SW480 (cell line): Measurements from ENCODE around the gene FOCAD.

Experiments used
- DNase-seq: peaks from one replicate; pipeline ENCODE4 v3.0.0-alpha.2; 2016; ENCODE audit warnings: low spot score

FOCAD gene

DNA sequence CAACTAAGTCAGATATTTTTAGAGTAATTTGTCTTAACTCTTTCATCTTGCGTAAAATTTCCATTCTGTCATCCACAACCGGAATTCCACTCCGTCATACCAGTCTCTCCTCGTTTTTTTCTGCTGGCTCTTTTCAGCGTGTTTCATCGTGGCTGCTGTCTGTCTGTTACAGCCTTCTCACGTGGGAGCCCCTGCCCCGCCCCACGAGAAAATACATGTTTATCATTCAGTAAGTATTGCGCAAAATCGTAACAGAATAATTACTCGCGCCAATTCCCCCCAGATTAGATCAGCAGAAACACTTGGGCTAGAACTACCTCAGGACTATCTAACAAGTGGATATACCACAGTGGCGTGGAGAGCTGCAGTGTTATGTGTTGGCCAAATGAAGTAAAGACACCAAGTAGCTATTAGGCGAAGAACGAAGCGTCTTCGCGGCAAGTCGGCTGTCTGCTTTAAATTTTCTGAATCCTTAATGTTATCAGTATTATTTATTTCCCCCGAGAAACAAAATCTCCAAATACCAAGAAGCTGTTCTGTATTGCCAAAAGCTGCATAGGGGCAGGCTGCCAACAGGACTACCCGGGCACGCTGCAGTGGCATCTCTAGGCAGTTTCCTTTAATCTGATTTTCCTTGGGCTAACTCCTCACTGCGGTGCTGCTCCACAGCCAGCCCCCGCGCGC lies 566 bp upstream of the FOCAD start:
- DNase-seq, result peak; percentile 36

DNA sequence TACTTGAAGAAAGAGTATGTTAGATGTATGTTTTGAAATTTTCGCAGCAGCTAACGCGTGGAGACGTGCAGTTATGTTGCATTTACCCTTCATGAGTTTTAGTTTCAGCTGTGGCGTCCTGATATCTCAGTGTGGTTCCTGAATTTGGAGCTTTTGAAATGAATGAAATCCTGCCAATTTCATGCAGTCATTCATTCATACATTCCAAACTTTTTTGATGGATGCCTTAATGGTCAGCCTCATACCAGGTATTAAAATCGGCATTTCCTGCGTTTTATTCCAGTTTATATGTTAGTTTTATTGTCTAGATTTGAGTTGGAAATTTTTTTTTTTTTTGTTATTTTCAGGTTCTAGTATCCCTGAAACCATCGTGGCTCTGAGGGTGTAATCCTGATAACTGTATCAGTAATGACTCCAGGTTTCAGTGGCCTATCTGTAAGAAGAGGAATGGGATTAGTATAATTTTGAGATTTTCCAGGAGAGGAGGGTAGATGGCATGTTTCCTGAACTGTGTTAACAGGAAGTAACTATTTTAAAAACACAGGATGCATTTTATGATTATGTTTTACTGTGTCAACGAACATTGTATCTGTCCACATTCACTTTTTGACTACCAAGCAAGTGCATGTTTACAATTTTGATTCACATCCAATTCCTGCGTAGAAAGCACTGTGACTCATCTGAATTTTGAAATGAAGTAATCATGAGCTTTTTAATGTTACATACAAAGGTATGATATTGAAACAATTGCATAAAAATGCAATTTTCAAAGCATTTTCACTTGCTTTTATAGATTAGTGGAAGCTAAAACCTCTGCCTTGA lies 1.0 kb downstream of the FOCAD start:
- no peak for DNase-seq

DNA sequence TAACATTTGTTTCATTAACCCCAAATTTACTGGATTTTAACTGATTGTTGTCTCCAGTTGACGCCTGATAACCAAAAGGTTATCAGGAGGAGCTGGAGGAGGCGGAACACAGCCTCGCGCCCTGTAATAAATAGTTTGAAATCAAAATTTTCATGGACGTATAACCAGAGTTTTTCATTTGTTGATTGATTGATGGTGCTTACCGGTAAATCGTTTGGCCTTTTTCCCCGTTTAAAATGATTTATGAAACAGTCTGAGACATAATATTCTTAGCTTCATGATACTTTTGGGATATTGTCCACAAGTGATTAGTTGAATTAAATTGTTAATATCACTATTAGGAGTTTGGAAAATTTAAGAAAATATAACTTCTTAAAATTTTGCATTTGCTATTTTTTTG lies 1.7 kb downstream of the FOCAD start:
- no peak for DNase-seq

DNA sequence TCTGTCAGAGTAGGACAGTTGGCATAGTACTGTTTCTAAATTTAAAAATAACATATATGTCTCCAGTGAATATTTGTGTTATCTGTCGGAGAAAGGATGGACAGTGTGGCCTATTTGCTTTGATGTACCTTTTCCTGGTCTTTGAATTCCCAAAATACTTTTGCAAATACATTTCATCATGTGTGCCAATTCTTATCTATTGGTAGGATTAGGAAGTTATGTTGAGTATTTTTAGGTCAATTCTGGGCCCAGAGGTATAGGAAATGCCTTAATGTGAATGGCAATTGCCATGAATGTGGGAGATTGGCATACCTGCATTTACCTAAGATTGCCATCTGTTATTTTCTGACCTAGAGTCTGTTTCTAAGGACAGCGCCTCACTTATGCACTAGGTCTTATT lies 5.8 kb downstream of the FOCAD start:
- DNase-seq, result no peak

DNA sequence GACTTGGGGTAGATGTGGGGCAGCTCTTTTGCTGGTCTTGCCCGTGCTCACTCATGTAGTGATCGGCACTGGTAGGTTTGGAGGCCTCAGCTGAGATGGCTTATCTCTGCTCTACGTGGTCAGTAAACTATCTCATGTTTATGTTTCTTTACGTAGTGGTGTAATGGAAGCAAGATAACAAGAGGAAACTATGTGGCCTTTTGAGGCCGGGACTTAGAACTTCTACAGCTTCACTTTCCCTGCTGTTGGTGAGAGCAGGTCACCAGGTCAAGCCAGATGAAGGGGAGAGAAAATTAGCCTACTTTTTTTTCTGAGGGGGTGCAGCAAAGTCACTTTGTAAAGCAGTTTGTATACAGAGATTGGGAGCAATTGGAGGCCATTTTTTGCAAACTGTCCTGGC lies 8.5 kb downstream of the FOCAD start:
- no peak for DNase-seq

DNA sequence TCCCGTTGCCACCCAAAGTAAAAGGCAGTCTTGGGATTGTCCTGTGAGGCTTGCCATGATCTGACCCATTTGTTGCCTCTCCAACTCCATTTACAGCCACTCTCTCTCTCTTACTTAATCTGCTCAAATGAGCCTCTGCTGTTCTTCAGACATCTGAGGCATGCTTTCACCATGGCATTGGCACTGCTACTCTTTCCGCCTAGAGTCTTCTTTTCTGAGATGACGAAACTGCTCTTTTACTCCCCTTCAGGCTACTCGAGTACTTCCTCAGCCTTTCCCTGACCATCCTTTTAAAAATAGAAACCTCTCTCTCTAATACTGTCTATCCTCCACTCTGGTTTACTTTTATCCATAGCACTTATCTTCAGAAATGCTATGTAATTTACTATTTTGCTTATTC lies 9.0 kb downstream of the FOCAD start:
- DNase-seq, result no peak

DNA sequence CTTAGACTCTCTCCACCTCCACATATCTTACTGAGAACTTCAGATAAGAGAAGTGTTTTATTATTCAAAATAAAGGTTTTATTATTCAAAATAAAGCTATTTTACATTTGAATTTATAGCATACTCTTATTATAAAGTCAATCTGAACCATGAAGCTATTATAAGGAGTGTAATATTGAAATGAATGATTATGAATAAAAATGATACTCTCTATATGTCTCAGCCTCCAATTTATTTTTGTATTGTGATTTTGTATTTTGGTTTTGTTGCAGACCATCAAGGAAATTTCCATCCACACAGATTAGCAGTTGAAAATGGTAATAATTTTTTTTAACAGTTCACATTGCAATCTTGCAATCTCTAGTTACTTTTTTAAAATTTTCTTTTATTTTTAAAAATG lies 10.2 kb downstream of the FOCAD start:
- DNase-seq, result no peak

GRCh38 chr9:20697021-20697719 lies 13.1 kb downstream of the FOCAD start:
- no peak for DNase-seq

- no peak for DNase-seq
Observed at GRCh38 chr9:20698782-20699181, 14.7 kb downstream of the FOCAD start.

GRCh38 chr9:20701060-20701459 lies 17.0 kb downstream of the FOCAD start:
- no peak for DNase-seq

- no peak for DNase-seq
Observed at GRCh38 chr9:20702570-20702969, 18.5 kb downstream of the FOCAD start.

DNA sequence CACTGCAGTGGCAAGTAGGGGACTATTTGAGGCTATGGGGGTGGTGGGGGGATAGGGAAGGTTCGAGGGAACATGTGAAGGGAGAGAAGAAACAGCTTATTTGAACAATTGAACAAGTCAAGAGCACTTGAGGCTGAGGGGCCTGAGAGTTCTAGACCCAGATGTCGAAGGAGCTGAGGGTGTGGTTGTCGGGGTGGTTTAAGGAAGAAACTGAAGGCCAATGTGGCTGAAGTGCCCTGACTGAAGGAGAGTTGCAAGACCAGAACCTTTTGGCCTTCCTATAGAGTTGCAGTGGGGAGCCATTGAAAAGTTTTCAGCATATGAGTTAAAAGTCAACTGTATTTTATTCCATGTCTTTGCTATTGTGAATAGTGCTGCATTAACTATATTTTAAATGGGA lies 19.1 kb downstream of the FOCAD start:
- no peak for DNase-seq

GRCh38 chr9:20707708-20708107 lies 23.6 kb downstream of the FOCAD start:
- no peak for DNase-seq

GRCh38 chr9:20713172-20713571 lies 29.1 kb downstream of the FOCAD start:
- DNase-seq, result no peak

- DNase-seq, result no peak
Observed at GRCh38 chr9:20714442-20715415, 30.7 kb downstream of the FOCAD start.

GRCh38 chr9:20722221-20722620 lies 38.2 kb downstream of the FOCAD start:
- no peak for DNase-seq

DNA sequence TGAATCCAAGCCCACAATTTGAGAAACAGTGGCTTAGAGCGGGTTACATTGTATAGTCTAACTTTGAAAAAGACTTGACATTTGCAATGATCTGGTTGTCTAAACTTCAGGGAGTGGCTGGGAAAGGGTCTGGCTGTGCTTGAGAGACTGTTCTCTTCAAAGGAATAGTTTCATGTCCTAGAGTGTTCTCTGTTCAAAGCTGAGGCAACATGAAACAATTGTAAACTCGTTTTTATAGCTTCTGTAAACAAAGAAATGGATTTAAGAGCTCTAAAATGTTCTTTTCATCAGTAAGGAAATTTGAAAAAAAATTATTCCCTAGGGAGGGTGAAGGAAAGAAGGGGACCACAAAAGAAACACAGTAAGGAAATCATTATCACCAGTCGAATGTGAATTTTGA lies 41.6 kb downstream of the FOCAD start:
- DNase-seq, result no peak

DNA sequence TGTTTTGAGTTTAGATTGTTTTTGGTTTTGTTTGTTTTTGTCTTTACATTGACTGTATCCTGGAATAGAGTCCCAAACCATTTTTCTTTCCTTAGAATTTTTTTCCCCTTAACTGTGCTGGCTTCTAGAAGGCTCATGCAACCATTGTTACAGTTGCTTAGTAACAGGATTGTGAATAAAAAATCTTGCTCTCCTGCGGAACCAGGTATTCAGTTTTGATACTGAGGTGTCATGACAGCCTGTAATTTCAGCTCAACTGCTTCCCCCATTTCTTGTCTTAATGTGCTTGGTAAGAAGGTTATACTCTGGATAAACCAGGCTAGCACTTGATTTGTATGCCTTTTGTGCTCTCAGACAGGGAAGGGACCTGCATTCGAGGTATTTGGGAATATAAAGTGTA lies 42.1 kb downstream of the FOCAD start:
- DNase-seq, result no peak

DNA sequence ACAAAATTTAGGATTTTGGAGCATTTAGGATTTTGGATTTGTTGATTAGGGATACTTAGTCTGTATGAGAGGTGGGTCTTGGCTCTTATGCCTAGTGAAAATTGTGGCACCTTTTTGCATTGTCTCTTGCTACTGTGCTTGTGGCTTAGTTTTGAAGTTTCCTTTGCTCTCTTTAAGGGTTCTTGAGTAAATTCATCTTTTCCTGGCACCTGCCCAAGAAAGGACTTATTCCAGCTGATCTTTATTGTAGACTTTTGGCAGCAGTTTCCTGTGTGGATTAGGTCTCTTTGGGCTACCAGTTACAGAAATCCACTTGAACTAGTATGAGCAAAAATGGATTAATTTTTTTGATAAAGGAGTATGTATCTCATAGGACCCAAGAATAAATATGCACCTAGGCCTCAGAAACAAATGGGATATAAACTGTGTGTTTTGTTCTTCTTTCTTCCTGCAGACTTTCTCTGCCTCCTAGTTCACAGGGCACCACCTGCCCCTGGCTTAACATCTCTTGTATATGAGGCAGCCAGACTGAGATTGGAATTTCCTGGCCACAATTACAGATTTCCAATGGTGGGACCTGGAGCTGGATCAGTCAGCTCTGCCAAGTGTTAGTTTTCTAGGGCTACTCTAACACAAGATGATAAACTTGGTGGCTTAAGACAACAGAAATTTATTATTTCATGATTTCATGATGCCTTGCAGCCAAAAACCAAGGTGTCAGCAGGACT lies 44.6 kb downstream of the FOCAD start:
- DNase-seq, result no peak

DNA sequence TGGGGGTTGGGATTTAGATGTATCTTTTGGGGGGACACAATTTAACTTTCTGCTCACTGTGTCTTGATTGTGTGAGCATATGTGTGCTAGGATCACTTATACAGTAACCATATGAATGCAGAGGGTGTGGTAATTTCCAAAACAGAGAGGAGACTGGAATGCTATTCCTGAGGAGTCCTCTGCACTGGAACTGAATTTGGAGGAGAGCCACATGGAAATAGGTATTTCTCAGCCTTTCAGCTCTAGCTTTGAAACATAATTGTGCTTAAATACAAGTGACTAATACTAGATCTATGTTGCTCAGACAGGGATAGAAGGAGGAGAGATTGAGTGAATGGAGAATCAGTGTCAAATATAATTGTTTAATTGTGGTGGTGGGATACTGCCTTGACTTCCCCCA lies 45.5 kb downstream of the FOCAD start:
- no peak for DNase-seq

- no peak for DNase-seq
Observed at GRCh38 chr9:20732118-20732517, 48.1 kb downstream of the FOCAD start.
